ENCODE data around the gene LDLRAD3. TPM values are rescaled to one million over a fixed set of nuclear protein-coding genes. Genes with fewer than 3 reads are reported as not detected.

LDLRAD3 gene
- total RNA-seq, 3 donors from 2014 or later (not counting 1 experiment from before 2014, with no cell fraction given), result 1.0 to 1.5 (median 1.2) TPM

DNA sequence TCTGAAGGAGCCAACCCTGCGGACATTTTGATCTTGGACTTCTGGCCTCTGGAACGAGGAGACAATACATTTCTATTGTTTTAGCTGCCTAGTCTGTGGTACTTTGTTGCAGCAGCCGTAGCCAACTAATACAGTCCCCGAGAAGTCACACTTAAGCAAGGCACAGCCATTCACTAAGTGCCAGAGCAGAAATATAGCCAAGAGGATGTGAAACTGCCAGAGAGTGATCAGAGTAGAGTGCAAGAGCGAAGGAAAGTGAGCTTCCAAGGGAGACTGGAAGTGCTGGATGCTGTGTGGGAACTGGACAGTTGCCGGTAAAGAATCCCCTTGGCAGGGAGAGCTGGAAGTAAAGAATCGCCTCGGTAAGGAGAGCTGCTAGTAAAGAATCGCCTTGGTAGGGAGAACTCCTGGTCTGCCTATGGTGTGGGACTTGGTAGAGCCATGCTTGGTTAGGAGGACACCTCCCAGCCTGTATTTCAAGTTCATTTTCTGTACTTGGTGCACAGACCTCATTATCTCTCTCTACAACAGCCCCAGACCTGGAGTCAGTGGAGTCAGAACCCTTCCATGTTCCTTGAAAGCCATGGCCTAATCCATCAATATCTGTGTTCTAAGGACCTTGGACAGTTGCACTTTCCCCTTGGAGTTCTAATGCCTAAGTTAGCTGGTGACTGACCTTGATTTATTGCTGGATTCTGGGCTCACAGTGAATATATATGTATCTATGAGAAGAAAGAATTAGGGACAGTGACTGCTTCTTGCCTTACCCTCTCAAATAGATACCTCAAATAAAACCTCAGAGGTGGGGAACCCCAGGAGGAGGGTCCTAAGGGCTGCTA, 162.1 kb downstream of the LDLRAD3 start:
- ATAC-seq, result no peak
- WGBS (ENCODE audit: insufficient coverage), result 83% methylated on average over 9 of the region's 9 CpGs
- no peaks in the 10 kb centered on the region for H3K4me1 ChIP-seq (ENCODE audit: control insufficient read depth, insufficient read depth, low read length)

DNA sequence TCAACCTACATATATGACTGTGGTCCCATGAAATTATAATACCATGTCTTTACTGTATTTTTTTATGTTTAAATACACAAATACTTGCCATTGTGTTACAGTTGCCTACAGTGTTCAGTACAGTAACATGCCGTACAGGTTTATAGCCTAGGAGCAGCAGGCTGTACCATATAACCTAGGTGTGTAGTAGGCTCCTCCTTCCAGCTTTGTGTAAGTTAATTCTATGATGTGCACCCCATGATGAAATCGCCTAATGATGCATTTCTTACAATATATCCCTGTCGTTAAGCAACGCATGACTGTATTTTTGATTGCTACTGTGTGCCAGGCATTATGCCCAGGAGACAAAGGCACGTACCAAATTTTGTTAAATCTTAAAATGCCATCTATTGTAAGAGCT, 163.7 kb downstream of the LDLRAD3 start:
- H3K4me1 ChIP-seq (ENCODE audit: control insufficient read depth, insufficient read depth, low read length), result no peaks in the 10 kb centered on the region
- DNase-seq, result no peak
- no peaks in the 10 kb centered on the region for H3K9me3 ChIP-seq (ENCODE audit: control insufficient read depth, insufficient read depth, low read length)
- peaks cover 7 to 33% of the 10 kb centered on the region in 2 donors for H3K27me3 Mint-ChIP-seq (ENCODE audit: low read depth in 2 of 2)
- intact Hi-C loops (cut with micrococcal nuclease), result loop anchor here (5.0 kb wide), 1 partner anchor 480 kb away; no protein-coding TSS in a partner anchor
- H3K27ac Mint-ChIP-seq, result no peak overlapping the region
- 89% methylated on average over 5 of the region's 5 CpGs for WGBS (ENCODE audit: insufficient coverage)
- no peaks in the 10 kb centered on the region for H3K9me3 Mint-ChIP-seq
- H3K27ac ChIP-seq (ENCODE audit: low read length), result no peak overlapping the region
- H3K36me3 ChIP-seq (ENCODE audit: control insufficient read depth, insufficient read depth, low read length), result no peaks in the 10 kb centered on the region
- TF ChIP-seq, protein P1, sequence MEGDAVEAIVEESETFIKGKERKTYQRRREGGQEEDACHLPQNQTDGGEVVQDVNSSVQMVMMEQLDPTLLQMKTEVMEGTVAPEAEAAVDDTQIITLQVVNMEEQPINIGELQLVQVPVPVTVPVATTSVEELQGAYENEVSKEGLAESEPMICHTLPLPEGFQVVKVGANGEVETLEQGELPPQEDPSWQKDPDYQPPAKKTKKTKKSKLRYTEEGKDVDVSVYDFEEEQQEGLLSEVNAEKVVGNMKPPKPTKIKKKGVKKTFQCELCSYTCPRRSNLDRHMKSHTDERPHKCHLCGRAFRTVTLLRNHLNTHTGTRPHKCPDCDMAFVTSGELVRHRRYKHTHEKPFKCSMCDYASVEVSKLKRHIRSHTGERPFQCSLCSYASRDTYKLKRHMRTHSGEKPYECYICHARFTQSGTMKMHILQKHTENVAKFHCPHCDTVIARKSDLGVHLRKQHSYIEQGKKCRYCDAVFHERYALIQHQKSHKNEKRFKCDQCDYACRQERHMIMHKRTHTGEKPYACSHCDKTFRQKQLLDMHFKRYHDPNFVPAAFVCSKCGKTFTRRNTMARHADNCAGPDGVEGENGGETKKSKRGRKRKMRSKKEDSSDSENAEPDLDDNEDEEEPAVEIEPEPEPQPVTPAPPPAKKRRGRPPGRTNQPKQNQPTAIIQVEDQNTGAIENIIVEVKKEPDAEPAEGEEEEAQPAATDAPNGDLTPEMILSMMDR (IDR thresholded peaks at IDR 0.05), result no peak
- H3K4me1 Mint-ChIP-seq, result no peaks in the 10 kb centered on the region
- H3K27me3 ChIP-seq (ENCODE audit: control insufficient read depth, insufficient read depth, low read length), result no peaks in the 10 kb centered on the region
- no peak overlapping the region for H3K4me3 ChIP-seq (ENCODE audit: low read length)
- H3K36me3 Mint-ChIP-seq, result no peaks in the 10 kb centered on the region
- ATAC-seq, result no peak
- H3K4me3 Mint-ChIP-seq, result no peak overlapping the region

More for the DNA sequence above, 162.1 kb downstream of the LDLRAD3 start:
- Mint-ChIP-seq H3K4me3 (no peak overlapping the region), H3K27ac (no peak overlapping the region), H3K27me3 (ENCODE audit: low read depth in 2 of 2) (peaks cover 7 to 24% of the 10 kb centered on the region in 2 donors), H3K9me3 (no peaks in the 10 kb centered on the region), H3K36me3 (no peaks in the 10 kb centered on the region), H3K4me1 (no peaks in the 10 kb centered on the region)
- intact Hi-C loops (cut with micrococcal nuclease), result loop anchor here (5.0 kb wide), 1 partner anchor 479 kb away; no protein-coding TSS in a partner anchor
- H3K36me3 ChIP-seq (ENCODE audit: control insufficient read depth, insufficient read depth, low read length), result no peaks in the 10 kb centered on the region
- H3K9me3 ChIP-seq (ENCODE audit: control insufficient read depth, insufficient read depth, low read length), result no peaks in the 10 kb centered on the region
- DNase-seq, result no peak
- no peak overlapping the region for H3K27ac ChIP-seq (ENCODE audit: low read length)
- H3K27me3 ChIP-seq (ENCODE audit: control insufficient read depth, insufficient read depth, low read length), result no peaks in the 10 kb centered on the region
- TF ChIP-seq, protein P1 (IDR thresholded peaks at IDR 0.05), result no peak
- H3K4me3 ChIP-seq (ENCODE audit: low read length), result no peak overlapping the region

DNA sequence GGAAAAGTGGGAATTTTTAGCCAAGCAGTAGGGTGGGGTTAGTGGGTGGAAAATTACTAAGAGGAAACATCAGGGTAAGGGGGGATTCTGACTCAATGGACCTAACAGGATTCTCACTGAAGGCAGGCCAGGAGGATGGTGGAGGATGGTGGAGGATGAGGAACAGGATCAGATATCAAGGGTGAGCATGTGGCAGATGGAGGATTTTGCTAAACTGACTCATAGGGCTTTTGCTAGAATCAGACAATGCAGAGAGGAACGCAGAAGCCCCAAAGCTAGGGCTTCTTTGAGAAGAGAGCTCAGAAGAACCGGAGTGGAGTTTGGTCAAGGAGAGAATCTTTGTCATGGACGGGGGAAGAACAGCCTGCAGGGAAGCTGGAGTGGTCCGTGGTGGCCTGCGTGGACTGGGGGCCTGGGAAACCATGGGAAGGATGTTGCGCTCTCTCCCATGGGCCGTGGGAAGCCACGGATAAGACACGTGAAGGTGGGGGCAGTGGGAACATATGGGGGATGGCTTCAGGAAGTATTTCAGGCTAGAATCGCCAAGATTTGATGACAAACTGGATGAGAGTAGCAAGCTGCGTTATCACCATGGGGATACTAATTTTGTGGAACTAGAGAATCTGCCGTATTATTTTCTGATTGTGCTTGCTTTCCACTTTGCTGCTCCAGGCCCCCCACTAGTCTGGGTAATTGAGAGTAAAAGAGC, 165.2 kb downstream of the LDLRAD3 start:
- Mint-ChIP-seq H3K4me1 (no peaks in the 10 kb centered on the region), H3K9me3 (no peaks in the 10 kb centered on the region), H3K27me3 (ENCODE audit: low read depth in 2 of 2) (peaks cover 10 to 34% of the 10 kb centered on the region in 2 donors), H3K4me3 (no peak overlapping the region), H3K27ac (no peak overlapping the region), H3K36me3 (no peaks in the 10 kb centered on the region)
- ATAC-seq, result no peak
- H3K4me3 ChIP-seq (ENCODE audit: low read length), result no peak overlapping the region
- TF ChIP-seq, protein P1 (IDR thresholded peaks at IDR 0.05), result no peak
- 80% methylated on average over 12 of the region's 12 CpGs for WGBS (ENCODE audit: insufficient coverage)
- H3K27me3 ChIP-seq (ENCODE audit: control insufficient read depth, insufficient read depth, low read length), result no peaks in the 10 kb centered on the region
- no peaks in the 10 kb centered on the region for H3K36me3 ChIP-seq (ENCODE audit: control insufficient read depth, insufficient read depth, low read length)
- no peak overlapping the region for H3K27ac ChIP-seq (ENCODE audit: low read length)
- intact Hi-C loops (cut with micrococcal nuclease), result loop anchor here (5.0 kb wide), 1 partner anchor 482 kb away; no protein-coding TSS in a partner anchor
- no peak for DNase-seq
- no peaks in the 10 kb centered on the region for H3K9me3 ChIP-seq (ENCODE audit: control insufficient read depth, insufficient read depth, low read length)
- H3K4me1 ChIP-seq (ENCODE audit: control insufficient read depth, insufficient read depth, low read length), result no peaks in the 10 kb centered on the region

Measured in natural killer cell (primary cell).